Upper lobe of left lung (tissue), 4 donors: Measurements from ENCODE around the gene COX6B1.

Experiments
- CTCF ChIP-seq, 6 experiments: fragments of 450-650 bp in 4 of 6; fragments of 200-600 bp in 2 of 6; sonication (generic) in 2 of 6; IDR thresholded peaks; one replicate each; pipeline ENCODE4 v1.5.1; 2016 to 2019; ENCODE audit warnings: antibody characterized with exemption in 6 of 6
- EP300 ChIP-seq, 4 donors: sonication (generic); formaldehyde crosslinking; IDR thresholded peaks; one replicate each; pipeline ENCODE4 v1.5.1; 2017; ENCODE audit warnings: antibody characterized with exemption in 4 of 4, control low read depth in 2 of 4
- POLR2A ChIP-seq, 4 donors: fragments of 450-650 bp; IDR thresholded peaks; one replicate each; pipeline ENCODE4 v1.5.1; 2016 to 2017; ENCODE audit warnings: antibody characterized with exemption in 4 of 4, mild to moderate bottlenecking in 2 of 4
- POLR2AphosphoS5 ChIP-seq, 2 donors: sonication (generic); formaldehyde crosslinking; IDR thresholded peaks; one replicate each; pipeline ENCODE4 v1.5.1; 2017; ENCODE audit warnings: antibody characterized with exemption in 2 of 2

GRCh38 chr19:35609851-35610353 is 38.2 kb upstream of the COX6B1 start:
- TF ChIP-seq POLR2A (IDR thresholded peaks at IDR 0.05): no peak
- TF ChIP-seq CTCF (IDR thresholded peaks at IDR 0.05): no peak
- TF ChIP-seq POLR2AphosphoS5 (IDR thresholded peaks at IDR 0.05): no peak
- TF ChIP-seq EP300 (IDR thresholded peaks at IDR 0.05): no peak
